Measurements from ENCODE around the gene TEX53. TPM values are rescaled to one million over a fixed set of nuclear protein-coding genes. Genes with fewer than 3 reads are reported as not detected.

The TEX53 gene
- total and polyA plus RNA-seq, 2 of the 8 experiments (the other 6 are each of a cell fraction or from before 2014, with no cell fraction given): not detected

DNA sequence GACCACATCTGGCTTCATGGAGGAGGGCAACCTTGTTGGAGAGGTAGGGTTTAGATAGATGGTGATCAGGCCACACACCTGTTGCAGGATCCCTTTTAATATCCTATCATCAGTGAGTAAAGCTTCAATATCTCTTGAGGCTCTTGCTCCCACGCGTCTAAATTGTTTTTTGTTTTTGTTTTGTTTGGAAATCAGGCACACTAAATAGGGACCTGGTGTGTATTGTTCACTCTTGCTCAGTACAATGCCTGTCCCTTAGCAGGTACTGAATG, 49.1 kb downstream of the TEX53 start:
- Histone ChIP-seq H4K91ac (replicated peaks; ENCODE audit: insufficient read length, low read length) (no peak overlapping the region), H4K5ac (ENCODE audit: insufficient read length, low read depth, low read length) (no peak overlapping the region), H2BK15ac (ENCODE audit: low read length) (no peak overlapping the region), H3K14ac (ENCODE audit: insufficient read length) (no peak overlapping the region), H4K20me1 (replicated peaks in 1 of 2; ENCODE audit: control insufficient read depth in 1 of 2, insufficient read depth in 2 of 2, low read length in 2 of 2) (no peaks in the 10 kb centered on the region), H2AFZ (ENCODE audit: low read length) (no peak overlapping the region), H3K79me1 (ENCODE audit: low read depth, low read length) (no peaks in the 10 kb centered on the region), H2AK5ac (ENCODE audit: low read depth, low read length) (no peak overlapping the region), H3K36me3 (ENCODE audit: control insufficient read depth in 2 of 4, insufficient read depth in 4 of 4, low read length in 3 of 4) (no peaks in the 10 kb centered on the region), H3K18ac (ENCODE audit: extremely low read depth, low read length) (no peak overlapping the region), H3K4me2 (ENCODE audit: insufficient read depth in 1 of 2, low read depth in 2 of 2, low read length in 2 of 2) (no peak overlapping the region), H3K79me2 (ENCODE audit: control insufficient read depth in 1 of 2, insufficient read depth in 2 of 2, low read length in 2 of 2) (peaks cover 0 to 4% of the 10 kb centered on the region in 2 experiments; a peak in 1 of 4 replicates), H3K4ac (replicated peaks; ENCODE audit: insufficient read length, low read depth, low read length) (no peak overlapping the region), H3K4me1 (replicated peaks in 1 of 4; ENCODE audit: control insufficient read depth in 3 of 4, insufficient read depth in 4 of 4, low read length in 3 of 4) (peaks cover 9 to 19% (median 15%) of the 10 kb centered on the region in 4 experiments), H4K8ac (ENCODE audit: extremely low read depth, insufficient read depth, low read length) (no peak overlapping the region), H3K56ac (replicated peaks; ENCODE audit: insufficient read length, low read depth, low read length) (no peak overlapping the region), H3K27ac (ENCODE audit: low read depth, low read length) (0 out of 2 replicates have a peak overlapping the region, but pooled peaks have one; percentile 3), H2BK12ac (ENCODE audit: low read depth, low read length) (no peak overlapping the region), H3K9ac (replicated peaks in 1 of 4; ENCODE audit: extremely low read depth in 1 of 4, low read depth in 3 of 4, low read length in 3 of 4) (no peak overlapping the region), H3K23me2 (ENCODE audit: low read depth, low read length) (peaks cover 3% of the 10 kb centered on the region; the same call in 1 of the 2 replicates), H2BK20ac (ENCODE audit: low read length) (no peak overlapping the region), H3K23ac (ENCODE audit: insufficient read length) (no peak overlapping the region), H2BK5ac (ENCODE audit: low read depth, low read length) (no peak overlapping the region), H3K9me3 (ENCODE audit: insufficient read depth in 2 of 2, low read depth in 1 of 2, low read length in 1 of 2) (no peaks in the 10 kb centered on the region), H3K4me3 (ENCODE audit: extremely low read depth in 1 of 4, insufficient read depth in 2 of 4, low read depth in 3 of 4, low read length in 4 of 4) (no peak overlapping the region), H2BK120ac (replicated peaks; ENCODE audit: low read depth, low read length) (no peak overlapping the region), H3K27me3 (replicated peaks in 1 of 4; ENCODE audit: control insufficient read depth in 3 of 4, extremely low read depth in 1 of 4, insufficient read depth in 3 of 4, low read length in 3 of 4) (peaks cover 0 to 13% (median 7%) of the 10 kb centered on the region in 4 experiments; a peak in 5 of 7 replicates)
- ChIA-PET POLR2A (ENCODE audit: partially characterized antibody) (interaction anchor here (1.0 to 16.2 kb wide), 2 partner anchors 8 to 19 kb away, joined by 3 to 218 read pairs; partner anchors contain the start of gene ATP6V1G1), CTCF (ENCODE audit: partially characterized antibody) (interaction anchor here (1.0 to 1.6 kb wide), 2 partner anchors 60 to 70 kb away, joined by 3 to 5 read pairs; no protein-coding TSS in a partner anchor)
- no peak for TF ChIP-seq SAP30 (IDR thresholded peaks at IDR 0.05; ENCODE audit: insufficient read depth, insufficient replicate concordance, low read length)
- TF ChIP-seq RFX5 (IDR thresholded peaks at IDR 0.05; ENCODE audit: borderline replicate concordance, low read depth, low read length): no peak
- TF ChIP-seq TEAD4 (IDR thresholded peaks at IDR 0.05; ENCODE audit: low read depth, low read length): no peak
- WGBS, 2 experiments (ENCODE audit: extremely low coverage in 1 of 2, insufficient coverage in 1 of 2, insufficient read length in 1 of 2, insufficient replicate concordance in 2 of 2, low coverage in 1 of 2, low lambda C conversion rate in 2 of 2, missing lambda C conversion rate in 1 of 2): 81% methylated on average over 2 of the region's 2 CpGs; no CpG with 5 or more reads in 1 of the 2 experiments
- DNase-seq (ENCODE audit: low read depth in 1 of 2, low spot score in 2 of 2): no peak
- FAIRE-seq: no peak

All from H1 (cell line).